GM12891 (cell line): ENCODE results near the gene TANC1.

ENCODE experiments used
- POLR2A ChIP-seq: IDR thresholded peaks from 2 replicates; pipeline ENCODE4 v1.6.1; 2011; ENCODE audit warnings: low read depth, low read length, control low read depth
- POLR2AphosphoS5 ChIP-seq: IDR thresholded peaks from 2 replicates; pipeline ENCODE4 v1.6.1; 2011; ENCODE audit warnings: low read depth, low read length, control low read depth
- SPI1 ChIP-seq: IDR thresholded peaks from 2 replicates; pipeline ENCODE4 v1.6.1; 2011; ENCODE audit warnings: low read depth, low read length, control low read depth
- TAF1 ChIP-seq: IDR thresholded peaks from 2 replicates; pipeline ENCODE4 v1.6.1; 2011; ENCODE audit warnings: low read depth, low read length, control low read depth

GRCh38 chr2:158960193-158960592 lies 8.2 kb upstream of the TANC1 start:
- TF ChIP-seq POLR2A (no peak), TAF1 (no peak), POLR2AphosphoS5 (no peak), SPI1 (no peak)
